ENCODE data around the gene RFX1. TPM values are rescaled to one million over a fixed set of nuclear protein-coding genes. Genes with fewer than 3 reads are reported as not detected.

The RFX1 gene
- total RNA-seq, 1 donor from 2014 or later: 7.0 TPM

- DNase-seq (ENCODE audit: low read depth): no peak
- no peak for TF ChIP-seq CTCF (IDR thresholded peaks at IDR 0.05; ENCODE audit: insufficient read depth, low read length, poor library complexity, severe bottlenecking)
- no peaks in the 10 kb centered on the region for H3K36me3 ChIP-seq (ENCODE audit: control insufficient read depth, insufficient read depth, low read length)
- H3K27me3 ChIP-seq (ENCODE audit: control insufficient read depth, insufficient read depth, low read length): no peaks in the 10 kb centered on the region
- no peak overlapping the region for H3K4me3 ChIP-seq (ENCODE audit: low read depth, low read length)
Measured at GRCh38 chr19:13995017-13995728, 10.9 kb downstream of the RFX1 start.

- TF ChIP-seq CTCF (IDR thresholded peaks at IDR 0.05; ENCODE audit: insufficient read depth, low read length, poor library complexity, severe bottlenecking): no peak
- Histone ChIP-seq H3K27me3 (ENCODE audit: control insufficient read depth, insufficient read depth, low read length) (no peaks in the 10 kb centered on the region), H3K36me3 (ENCODE audit: control insufficient read depth, insufficient read depth, low read length) (no peaks in the 10 kb centered on the region), H3K4me3 (ENCODE audit: low read depth, low read length) (no peak overlapping the region)
- DNase-seq (ENCODE audit: low read depth): no peak
Measured at GRCh38 chr19:13993590-13994300, 12.4 kb downstream of the RFX1 start.

DNA sequence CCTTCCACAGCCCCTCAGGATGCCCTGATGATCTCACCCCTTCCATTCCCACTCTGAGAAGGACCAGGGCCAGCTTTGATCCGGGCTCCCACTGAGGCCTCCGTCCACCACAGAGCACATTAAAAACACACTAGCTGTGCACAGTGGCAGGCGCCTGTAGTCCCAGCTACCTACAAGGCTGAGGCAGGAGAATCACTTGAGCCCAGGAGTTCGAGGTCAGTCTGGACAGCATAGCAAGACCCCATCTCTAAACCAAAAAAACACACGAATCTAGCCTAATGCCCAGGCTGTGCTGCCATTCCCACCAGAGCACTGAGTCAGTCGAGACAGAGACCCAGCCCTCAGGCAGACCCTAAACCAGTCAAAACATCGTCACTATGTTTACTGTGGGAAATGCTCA, 14.1 kb downstream of the RFX1 start:
- no peak overlapping the region for H3K4me3 ChIP-seq (ENCODE audit: low read depth, low read length)
- peaks cover 1% of the 10 kb centered on the region for H3K36me3 ChIP-seq (ENCODE audit: control insufficient read depth, insufficient read depth, low read length)
- TF ChIP-seq CTCF (IDR thresholded peaks at IDR 0.05; ENCODE audit: insufficient read depth, low read length, poor library complexity, severe bottlenecking): no peak
- DNase-seq (ENCODE audit: low read depth): no peak
- no peaks in the 10 kb centered on the region for H3K27me3 ChIP-seq (ENCODE audit: control insufficient read depth, insufficient read depth, low read length)

DNA sequence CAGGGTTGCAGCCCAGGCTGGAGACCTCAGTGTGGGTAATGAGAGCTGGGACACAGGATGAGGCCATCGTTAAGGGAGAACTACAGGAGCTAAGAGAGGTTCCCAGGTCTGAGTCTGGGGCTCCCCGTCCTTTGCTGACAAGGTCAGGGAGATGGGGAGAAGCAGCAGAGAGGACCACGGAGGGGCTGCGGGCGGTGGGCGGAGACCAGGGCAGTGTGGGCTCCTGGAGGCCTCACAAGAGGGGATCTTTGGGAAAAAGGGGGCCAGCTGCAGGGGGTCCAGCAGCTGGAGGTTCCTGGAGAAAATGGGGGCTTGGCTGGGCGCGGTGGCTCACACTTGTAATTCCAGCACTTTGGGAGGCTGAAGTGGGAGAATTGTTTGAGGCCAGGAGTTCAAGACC, 16.0 kb downstream of the RFX1 start:
- DNase-seq (ENCODE audit: low read depth): no peak
- Histone ChIP-seq H3K4me3 (ENCODE audit: low read depth, low read length) (no peak overlapping the region), H3K27me3 (ENCODE audit: control insufficient read depth, insufficient read depth, low read length) (no peaks in the 10 kb centered on the region), H3K36me3 (ENCODE audit: control insufficient read depth, insufficient read depth, low read length) (peaks cover 1% of the 10 kb centered on the region)
- no peak for TF ChIP-seq CTCF (IDR thresholded peaks at IDR 0.05; ENCODE audit: insufficient read depth, low read length, poor library complexity, severe bottlenecking)

GRCh38 chr19:13989487-13989886, 16.6 kb downstream of the RFX1 start:
- TF ChIP-seq CTCF (IDR thresholded peaks at IDR 0.05; ENCODE audit: insufficient read depth, low read length, poor library complexity, severe bottlenecking): no peak
- Histone ChIP-seq H3K36me3 (ENCODE audit: control insufficient read depth, insufficient read depth, low read length) (peaks cover 1% of the 10 kb centered on the region), H3K4me3 (ENCODE audit: low read depth, low read length) (no peak overlapping the region), H3K27me3 (ENCODE audit: control insufficient read depth, insufficient read depth, low read length) (no peaks in the 10 kb centered on the region)
- DNase-seq (ENCODE audit: low read depth): no peak

Measured in kidney epithelial cell (primary cell).